Measurements from ENCODE around the gene PDGFA. TPM values are rescaled to one million over a fixed set of nuclear protein-coding genes. Genes with fewer than 3 reads are reported as not detected.
A peak's percentile ranks its signal among the peaks of the same experiment; 100 is the strongest.

The PDGFA gene
- total and polyA plus RNA-seq, 7 donors: 9.1 to 30.4 (median 15.9) TPM

GRCh38 chr7:482521-483083 lies 37.0 kb downstream of the PDGFA start:
- no peak for ATAC-seq
- WGBS, 3 donors: 97 to 100% (median 98%) methylated on average over 1 of the region's 1 CpG
- H3K27ac ChIP-seq: no peak overlapping the region
- H3K4me1 ChIP-seq: peaks cover 5% of the 10 kb centered on the region
- intact Hi-C loops (cut with DNase I): no loop called here
- TF ChIP-seq CTCF (IDR thresholded peaks at IDR 0.05): no peak
- H3K4me3 ChIP-seq: no peak overlapping the region
- DNase-seq: no peak
- H3K9me3 ChIP-seq: no peaks in the 10 kb centered on the region
- no peaks in the 10 kb centered on the region for H3K36me3 ChIP-seq (ENCODE audit: insufficient read depth in 1 of 2, low read depth in 1 of 2)
- peaks cover 0 to 2% (median 0%) of the 10 kb centered on the region in 3 donors for H3K27me3 ChIP-seq (ENCODE audit: insufficient read depth in 3 of 3, low read length in 2 of 3)

DNA sequence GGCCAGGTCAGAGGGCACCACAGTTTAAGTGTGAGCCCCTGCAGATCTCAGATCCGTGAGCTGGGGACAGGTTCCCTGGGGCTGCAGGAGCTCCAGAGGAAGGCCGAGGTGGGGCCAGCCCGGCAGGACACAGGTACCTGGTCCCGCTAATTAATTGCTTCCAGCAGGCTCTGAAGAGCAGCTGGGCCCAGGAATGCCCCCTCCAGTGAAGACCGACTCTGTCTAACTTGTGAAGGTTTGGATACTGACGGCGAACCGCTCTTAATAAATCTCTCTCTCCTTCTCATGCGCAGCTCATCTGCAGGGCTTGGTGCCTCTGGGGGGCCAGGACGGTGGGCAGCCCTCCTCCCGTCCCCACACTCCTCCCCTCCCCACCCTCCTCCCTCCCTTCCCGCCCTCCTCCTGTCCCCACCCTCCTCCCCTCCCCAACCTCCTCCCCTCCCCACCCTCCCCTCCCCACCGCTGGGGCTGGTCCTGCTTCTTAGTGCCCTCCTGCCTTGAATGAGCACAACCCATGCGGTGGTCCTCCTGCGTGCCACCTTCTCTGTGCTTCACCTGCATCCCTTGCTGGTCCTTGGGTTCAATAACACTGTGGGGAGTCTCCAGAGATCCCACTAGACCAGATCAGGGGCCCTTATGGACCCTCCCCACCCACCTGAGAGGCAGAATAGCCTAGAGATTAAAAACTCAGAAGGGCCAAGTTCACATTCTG lies 38.3 kb downstream of the PDGFA start:
- H3K4me1 ChIP-seq: peaks cover 5% of the 10 kb centered on the region
- H3K27ac ChIP-seq: no peak overlapping the region
- TF ChIP-seq CTCF (IDR thresholded peaks at IDR 0.05): no peak
- no peak overlapping the region for H3K4me3 ChIP-seq
- intact Hi-C loops (cut with DNase I): no loop called here
- 76 to 81% (median 79%) methylated on average over 13 to 15 of the region's 15 CpGs for WGBS, 3 donors
- ATAC-seq: no peak
- no peaks in the 10 kb centered on the region for H3K36me3 ChIP-seq (ENCODE audit: insufficient read depth in 1 of 2, low read depth in 1 of 2)
- no peaks in the 10 kb centered on the region for H3K9me3 ChIP-seq
- peak in 1 of 2 donors; percentile 29 for DNase-seq
- H3K27me3 ChIP-seq (ENCODE audit: insufficient read depth in 3 of 3, low read length in 2 of 3): peaks cover 0 to 2% (median 0%) of the 10 kb centered on the region in 3 donors

GRCh38 chr7:480531-481218 lies 39.0 kb downstream of the PDGFA start:
- Histone ChIP-seq H3K27me3 (ENCODE audit: insufficient read depth in 3 of 3, low read length in 2 of 3) (peaks cover 0 to 2% (median 0%) of the 10 kb centered on the region in 3 donors), H3K4me1 (peaks cover 5% of the 10 kb centered on the region), H3K36me3 (ENCODE audit: insufficient read depth in 1 of 2, low read depth in 1 of 2) (no peaks in the 10 kb centered on the region), H3K4me3 (no peak overlapping the region), H3K9me3 (no peaks in the 10 kb centered on the region), H3K27ac (no peak overlapping the region)
- WGBS, 3 donors: 60 to 61% (median 61%) methylated on average over 11 to 14 of the region's 14 CpGs
- no peak for TF ChIP-seq CTCF (IDR thresholded peaks at IDR 0.05)
- intact Hi-C loops (cut with DNase I): no loop called here
- ATAC-seq (no peak), DNase-seq (peak in 1 of 2 donors; percentile 48)

GRCh38 chr7:479948-480499 lies 39.6 kb downstream of the PDGFA start:
- 72 to 76% (median 74%) methylated on average over 15 of the region's 15 CpGs for WGBS, 3 donors
- intact Hi-C loops (cut with DNase I): no loop called here
- Histone ChIP-seq H3K4me1 (peaks cover 5% of the 10 kb centered on the region), H3K27me3 (ENCODE audit: insufficient read depth in 3 of 3, low read length in 2 of 3) (peaks cover 0 to 4% (median 0%) of the 10 kb centered on the region in 3 donors), H3K36me3 (ENCODE audit: insufficient read depth in 1 of 2, low read depth in 1 of 2) (no peaks in the 10 kb centered on the region), H3K27ac (peak overlapping the region; percentile 55), H3K4me3 (no peak overlapping the region), H3K9me3 (no peaks in the 10 kb centered on the region)
- TF ChIP-seq CTCF (IDR thresholded peaks at IDR 0.05): no peak
- DNase-seq (peak in 1 of 2 donors; percentile 22), ATAC-seq (peak in 1 of 4 donors; percentile 4)
